CD4-positive, CD25-positive, alpha-beta regulatory T cell (primary cell): Measurements from ENCODE around the gene FASN. TPM values are rescaled to one million over a fixed set of nuclear protein-coding genes. Genes with fewer than 3 reads are reported as not detected.
"Not testable (repeated sequence)": the region's sequence is repeated elsewhere in the genome, so short reads cannot be mapped to it uniquely, and the experiment has no call there.

Source experiments
- ATAC-seq, 2 donors: fragments of 150-1000 bp; cut with Tn5 transposase; one replicate each; pipeline ENCODE4 v1.10.0; 2021; ENCODE audit warnings: low read depth in 2 of 2, moderate number of reproducible peaks in 2 of 2, moderate library complexity in 1 of 2
- DNase-seq, 3 donors: peaks; one replicate each; pipeline versions ENCODE4 v3.0.0 to v3.0.0-alpha.2; 2012 to 2022; ENCODE audit warnings: mixed read lengths in 1 of 3
- H3K27ac ChIP-seq: one replicate; pipeline ENCODE4 v1.7.0; 2013; ENCODE audit warnings: mild to moderate bottlenecking, low read length; ENCODE audit not compliant: insufficient read depth, poor library complexity, severe bottlenecking
- H3K27me3 ChIP-seq: one replicate; pipeline ENCODE4 v1.7.0; 2013; ENCODE audit warnings: low read length; ENCODE audit not compliant: control insufficient read depth, insufficient read depth
- H3K36me3 ChIP-seq: one replicate; pipeline ENCODE4 v1.7.0; 2013; ENCODE audit warnings: mild to moderate bottlenecking, low read length, moderate library complexity; ENCODE audit not compliant: control insufficient read depth, insufficient read depth
- H3K4me1 ChIP-seq: 2 replicates; pipeline ENCODE4 v1.7.0; 2013; ENCODE audit warnings: mild to moderate bottlenecking, low read length; ENCODE audit not compliant: insufficient read depth, control insufficient read depth, poor library complexity, severe bottlenecking
- H3K4me3 ChIP-seq: one replicate; pipeline ENCODE4 v1.7.0; 2013; ENCODE audit warnings: low read depth, mild to moderate bottlenecking, low read length, moderate library complexity
- H3K9me3 ChIP-seq, 2 experiments: 1 replicate in 1 of 2; 2 replicates in 1 of 2; pipeline ENCODE4 v1.7.0; 2013; ENCODE audit warnings: low read length in 2 of 2, mild to moderate bottlenecking in 1 of 2, moderate library complexity in 1 of 2; ENCODE audit not compliant: control insufficient read depth in 2 of 2
- H3K27ac Mint-ChIP-seq, 3 donors: one replicate each; pipeline ENCODE4 v1.8.0; 2020 to 2022; ENCODE audit warnings: mild to moderate bottlenecking in 3 of 3, mixed read lengths in 3 of 3, moderate library complexity in 2 of 3
- H3K27me3 Mint-ChIP-seq: one replicate; pipeline ENCODE4 v1.8.0; 2022; ENCODE audit warnings: mild to moderate bottlenecking, mixed read lengths
- H3K36me3 Mint-ChIP-seq: one replicate; pipeline ENCODE4 v1.8.0; 2020; ENCODE audit warnings: mixed read lengths
- H3K4me1 Mint-ChIP-seq, 4 donors: one replicate each; pipeline ENCODE4 v1.8.0; 2020 to 2022; ENCODE audit warnings: mixed read lengths in 4 of 4, mild to moderate bottlenecking in 1 of 4
- H3K4me3 Mint-ChIP-seq, 4 donors: one replicate each; pipeline ENCODE4 v1.8.0; 2020 to 2022; ENCODE audit warnings: mild to moderate bottlenecking in 4 of 4, mixed read lengths in 4 of 4, moderate library complexity in 3 of 4
- H3K9me3 Mint-ChIP-seq, 7 donors: one replicate each; pipeline ENCODE4 v1.8.0; 2020 to 2022; ENCODE audit warnings: mixed read lengths in 7 of 7, mild to moderate bottlenecking in 3 of 7, moderate library complexity in 2 of 7
- polyA plus RNA-seq, 4 donors: library from polyadenylated mRNA; unstranded; fragments of 300-500 nt; fragmentation: Illumina TruSeq; gene quantifications; one replicate each; pipeline ENCODE4 v1.2.3, GENCODE V29; 2021
- total RNA-seq: library from RNA; stranded (reverse); gene quantifications from one replicate; pipeline ENCODE4 v1.2.3, GENCODE V29; 2022

FASN gene
- total and polyA plus RNA-seq, 5 donors from 2014 or later = 0.23 to 153 (median 0.79) TPM

- not testable (repeated sequence) for H3K4me3 ChIP-seq, H3K4me1 ChIP-seq, H3K9me3 Mint-ChIP-seq, H3K27ac ChIP-seq, H3K9me3 ChIP-seq, H3K36me3 Mint-ChIP-seq, H3K36me3 ChIP-seq, DNase-seq, H3K27me3 ChIP-seq, ATAC-seq, H3K27me3 Mint-ChIP-seq, H3K4me3 Mint-ChIP-seq
- peak overlapping the region in 2 of 3 donors; percentile 68 to 87 for H3K27ac Mint-ChIP-seq
- peaks cover 0 to 11% (median 3%) of the 10 kb centered on the region in 4 donors for H3K4me1 Mint-ChIP-seq
These were observed 35.3 kb upstream of the FASN start for GRCh38 chr17:82133166-82133953.

GRCh38 chr17:82129095-82129494 lies 31.1 kb upstream of the FASN start:
- no peak for ATAC-seq

GRCh38 chr17:82128287-82128686 lies 30.3 kb upstream of the FASN start:
- peaks cover 36% of the 10 kb centered on the region for H3K4me1 ChIP-seq
- no peaks in the 10 kb centered on the region for H3K27me3 ChIP-seq
- peak overlapping the region; percentile 94 for H3K27ac ChIP-seq
- Mint-ChIP-seq H3K36me3 (peaks cover 10% of the 10 kb centered on the region), H3K4me3 (peak overlapping the region in 2 of 4 donors; percentile 82 to 83), H3K27ac (peak overlapping the region in 2 of 3 donors; percentile 99), H3K27me3 (no peaks in the 10 kb centered on the region), H3K4me1 (peaks cover 0 to 58% (median 25%) of the 10 kb centered on the region in 4 donors), H3K9me3 (peaks cover 0 to 2% (median 0%) of the 10 kb centered on the region in 7 donors)
- ATAC-seq (no peak), DNase-seq (no peak)
- H3K4me3 ChIP-seq = no peak overlapping the region
- H3K9me3 ChIP-seq = no peaks in the 10 kb centered on the region
- no peaks in the 10 kb centered on the region for H3K36me3 ChIP-seq

More at GRCh38 chr17:82129095-82129494, 31.1 kb upstream of the FASN start:
- Histone ChIP-seq H3K36me3 (no peaks in the 10 kb centered on the region), H3K9me3 (no peaks in the 10 kb centered on the region), H3K27ac (peak overlapping the region; percentile 26), H3K4me1 (peaks cover 36% of the 10 kb centered on the region), H3K27me3 (no peaks in the 10 kb centered on the region), H3K4me3 (no peak overlapping the region)
- Mint-ChIP-seq H3K4me1 (peaks cover 0 to 52% (median 25%) of the 10 kb centered on the region in 4 donors), H3K9me3 (peaks cover 0 to 2% (median 0%) of the 10 kb centered on the region in 7 donors), H3K36me3 (peaks cover 4% of the 10 kb centered on the region), H3K27me3 (no peaks in the 10 kb centered on the region), H3K27ac (peak overlapping the region in 2 of 3 donors; percentile 99), H3K4me3 (no peak overlapping the region)
- no peak for DNase-seq

- Histone ChIP-seq H3K9me3 (no peaks in the 10 kb centered on the region), H3K36me3 (no peaks in the 10 kb centered on the region), H3K4me1 (peaks cover 36% of the 10 kb centered on the region), H3K27ac (peak overlapping the region; percentile 94), H3K27me3 (no peaks in the 10 kb centered on the region), H3K4me3 (no peak overlapping the region)
- Mint-ChIP-seq H3K4me1 (peaks cover 0 to 60% (median 25%) of the 10 kb centered on the region in 4 donors), H3K36me3 (peaks cover 13% of the 10 kb centered on the region), H3K9me3 (peaks cover 0 to 2% (median 0%) of the 10 kb centered on the region in 7 donors), H3K4me3 (peak overlapping the region in 2 of 4 donors; percentile 82 to 83), H3K27ac (peak overlapping the region; percentile 96 to 99 (median 99)), H3K27me3 (no peaks in the 10 kb centered on the region)
- no peak for ATAC-seq
- DNase-seq = peak in 1 of 3 donors; percentile 36
These were observed 29.7 kb upstream of the FASN start for GRCh38 chr17:82127704-82128103.

- ATAC-seq (peak in 1 of 2 donors; percentile 14), DNase-seq (no peak)
- peaks cover 0 to 62% (median 25%) of the 10 kb centered on the region in 4 donors for H3K4me1 Mint-ChIP-seq
- Histone ChIP-seq H3K4me3 (no peak overlapping the region), H3K27ac (peak overlapping the region; percentile 94), H3K36me3 (no peaks in the 10 kb centered on the region), H3K27me3 (no peaks in the 10 kb centered on the region), H3K9me3 (no peaks in the 10 kb centered on the region), H3K4me1 (peaks cover 36% of the 10 kb centered on the region)
- no peaks in the 10 kb centered on the region for H3K27me3 Mint-ChIP-seq
- H3K4me3 Mint-ChIP-seq = peak overlapping the region in 3 of 4 donors; percentile 59 to 83 (median 82)
- peak overlapping the region; percentile 96 to 99 (median 99) for H3K27ac Mint-ChIP-seq
- peaks cover 15% of the 10 kb centered on the region for H3K36me3 Mint-ChIP-seq
- H3K9me3 Mint-ChIP-seq = peaks cover 0 to 2% (median 0%) of the 10 kb centered on the region in 7 donors
These were observed 29.2 kb upstream of the FASN start for GRCh38 chr17:82127315-82127595.

GRCh38 chr17:82126556-82127314 lies 28.7 kb upstream of the FASN start:
- H3K27me3 ChIP-seq = no peaks in the 10 kb centered on the region
- Mint-ChIP-seq H3K9me3 (peaks cover 0 to 2% (median 0%) of the 10 kb centered on the region in 7 donors), H3K27ac (peak overlapping the region; percentile 96 to 99 (median 99)), H3K27me3 (no peaks in the 10 kb centered on the region), H3K4me3 (peak overlapping the region; percentile 59 to 83 (median 80)), H3K4me1 (peaks cover 0 to 65% (median 23%) of the 10 kb centered on the region in 4 donors), H3K36me3 (peaks cover 15% of the 10 kb centered on the region)
- no peaks in the 10 kb centered on the region for H3K9me3 ChIP-seq
- peak; percentile 95 to 97 for ATAC-seq
- DNase-seq = peak; percentile 83 to 97 (median 97)
- H3K4me3 ChIP-seq = peak overlapping the region; percentile 59
- no peaks in the 10 kb centered on the region for H3K36me3 ChIP-seq
- peaks cover 36% of the 10 kb centered on the region for H3K4me1 ChIP-seq
- peak overlapping the region; percentile 94 for H3K27ac ChIP-seq

GRCh38 chr17:82124101-82124500 lies 26.1 kb upstream of the FASN start:
- peak overlapping the region in 1 of 4 donors; percentile 72 for H3K4me3 Mint-ChIP-seq
- Histone ChIP-seq H3K27me3 (no peaks in the 10 kb centered on the region), H3K27ac (no peak overlapping the region), H3K36me3 (no peaks in the 10 kb centered on the region), H3K9me3 (no peaks in the 10 kb centered on the region), H3K4me3 (no peak overlapping the region), H3K4me1 (peaks cover 32% of the 10 kb centered on the region)
- no peaks in the 10 kb centered on the region for H3K27me3 Mint-ChIP-seq
- peaks cover 0 to 71% (median 23%) of the 10 kb centered on the region in 4 donors for H3K4me1 Mint-ChIP-seq
- peaks cover 15% of the 10 kb centered on the region for H3K36me3 Mint-ChIP-seq
- peak overlapping the region; percentile 26 to 99 (median 92) for H3K27ac Mint-ChIP-seq
- DNase-seq (no peak), ATAC-seq (no peak)
- peaks cover 0 to 2% (median 0%) of the 10 kb centered on the region in 7 donors for H3K9me3 Mint-ChIP-seq
